ENCODE data around the gene MYBPH.

Gene MYBPH

GRCh38 chr1:203210988-203211387, 35.4 kb upstream of the MYBPH start:
- POLR2A ChIA-PET, result no interaction called here
- no peak for DNase-seq (ENCODE audit: extremely low spot score)
- CTCF ChIA-PET, result interaction anchor here (1.6 to 2.7 kb wide), 2 partner anchors 127 to 171 kb away, joined by 3 to 11 read pairs; no protein-coding TSS in a partner anchor
- TF ChIP-seq CTCF (IDR thresholded peaks at IDR 0.05; ENCODE audit: control extremely low read depth, extremely low read depth, low read depth, missing control alignments), result no peak

- DNase-seq (ENCODE audit: extremely low spot score), result no peak
- ChIA-PET POLR2A (no interaction called here), CTCF (interaction anchor here (0.7 to 1.0 kb wide), 2 partner anchors 92 to 171 kb away, joined by 4 read pairs; no protein-coding TSS in a partner anchor)
- TF ChIP-seq CTCF (IDR thresholded peaks at IDR 0.05; ENCODE audit: control extremely low read depth, extremely low read depth, low read depth, missing control alignments), result no peak
Measured at GRCh38 chr1:203210350-203210749, 34.7 kb upstream of the MYBPH start.

- CTCF ChIA-PET, result interaction anchor here (1.6 to 5.8 kb wide), 2 partner anchors 8 to 20 kb away, joined by 4 to 43 read pairs; no protein-coding TSS in a partner anchor
- POLR2A ChIA-PET, result no interaction called here
- TF ChIP-seq CTCF (IDR thresholded peaks at IDR 0.05; ENCODE audit: control extremely low read depth, extremely low read depth, low read depth, missing control alignments), result no peak
- DNase-seq (ENCODE audit: extremely low spot score), result no peak
Measured at GRCh38 chr1:203208181-203208580, 32.6 kb upstream of the MYBPH start.

GRCh38 chr1:203207751-203208150, 32.1 kb upstream of the MYBPH start:
- no peak for TF ChIP-seq CTCF (IDR thresholded peaks at IDR 0.05; ENCODE audit: control extremely low read depth, extremely low read depth, low read depth, missing control alignments)
- ChIA-PET CTCF (interaction anchor here (1.6 to 5.8 kb wide), 3 partner anchors 9 to 90 kb away, joined by 4 to 43 read pairs (median 4); no protein-coding TSS in a partner anchor), POLR2A (no interaction called here)
- DNase-seq (ENCODE audit: extremely low spot score), result no peak

GRCh38 chr1:203206129-203206687, 30.6 kb upstream of the MYBPH start:
- DNase-seq (ENCODE audit: extremely low spot score), result no peak
- ChIA-PET POLR2A (no interaction called here), CTCF (interaction anchor here (1.6 to 5.8 kb wide), 6 partner anchors 10 to 89 kb away, joined by 4 to 43 read pairs (median 6); no protein-coding TSS in a partner anchor)
- TF ChIP-seq CTCF (IDR thresholded peaks at IDR 0.05; ENCODE audit: control extremely low read depth, extremely low read depth, low read depth, missing control alignments), result no peak

- POLR2A ChIA-PET, result no interaction called here
- TF ChIP-seq CTCF (IDR thresholded peaks at IDR 0.05; ENCODE audit: control extremely low read depth, extremely low read depth, low read depth, missing control alignments), result no peak
- no peak for DNase-seq (ENCODE audit: extremely low spot score)
- CTCF ChIA-PET, result interaction anchor here (4.2 to 5.8 kb wide), 2 partner anchors 12 to 32 kb away, joined by 14 to 43 read pairs; no protein-coding TSS in a partner anchor
Measured at GRCh38 chr1:203204756-203205155, 29.1 kb upstream of the MYBPH start.
